HEK293T (cell line): Measurements from ENCODE around the gene SLC6A16.

ENCODE experiments used
- CTCF ChIA-PET: fragments of 350-600 bp; formaldehyde crosslinking; extraction: SDS; loops from one replicate; lab custom pipeline; 2021; ENCODE audit warnings: antibody characterized with exemption, inconsistent platforms; lab: Yijun Ruan, JAX
- POLR2A ChIA-PET: fragments of 350-600 bp; formaldehyde crosslinking; extraction: SDS; loops from one replicate; lab custom pipeline; 2020; ENCODE audit warnings: antibody characterized with exemption, inconsistent platforms; lab: Yijun Ruan, JAX
- DNase-seq: peaks from one replicate; pipeline ENCODE4 v3.0.0; 2012; ENCODE audit warnings: mixed read lengths; ENCODE audit errors: extremely low spot score
- ARNT ChIP-seq: fragments of 450-650 bp; IDR thresholded peaks from 2 replicates; pipeline ENCODE4 v1.6.1; 2017; ENCODE audit warnings: mild to moderate bottlenecking
- BHLHE40 ChIP-seq: fragments of 450-650 bp; IDR thresholded peaks from 2 replicates; pipeline ENCODE4 v1.6.1; 2016; ENCODE audit warnings: mild to moderate bottlenecking, moderate library complexity, borderline replicate concordance
- CTBP1 ChIP-seq: fragments of 450-650 bp; IDR thresholded peaks from 2 replicates; pipeline ENCODE4 v1.6.1; 2016; ENCODE audit warnings: borderline replicate concordance
- ELF4 ChIP-seq: fragments of 450-650 bp; IDR thresholded peaks from 2 replicates; pipeline ENCODE4 v1.6.1; 2017; ENCODE audit warnings: antibody characterized with exemption
- FOXA1 ChIP-seq: fragments of 450-650 bp; IDR thresholded peaks from 2 replicates; pipeline ENCODE4 v1.6.1; 2016; ENCODE audit warnings: mild to moderate bottlenecking
- FOXK2 ChIP-seq: fragments of 450-650 bp; IDR thresholded peaks from 2 replicates; pipeline ENCODE4 v1.6.1; 2016; ENCODE audit warnings: mild to moderate bottlenecking
- FOXM1 ChIP-seq: fragments of 450-650 bp; IDR thresholded peaks from 2 replicates; pipeline ENCODE4 v1.6.1; 2017; ENCODE audit warnings: mild to moderate bottlenecking, borderline replicate concordance
- HDGF ChIP-seq: fragments of 450-650 bp; IDR thresholded peaks from 2 replicates; pipeline ENCODE4 v1.6.1; 2017; ENCODE audit warnings: antibody characterized with exemption, borderline replicate concordance
- L3MBTL2 ChIP-seq: fragments of 450-650 bp; conservative IDR thresholded peaks from 2 replicates; pipeline ENCODE4 v1.6.1; 2016; ENCODE audit warnings: mild to moderate bottlenecking
- LEF1 ChIP-seq: fragments of 450-650 bp; IDR thresholded peaks from 2 replicates; pipeline ENCODE4 v1.6.1; 2017; ENCODE audit warnings: mild to moderate bottlenecking, borderline replicate concordance
- NFRKB ChIP-seq: fragments of 450-650 bp; IDR thresholded peaks from 2 replicates; pipeline ENCODE4 v1.6.1; 2016; ENCODE audit warnings: mild to moderate bottlenecking, moderate library complexity
- PKNOX1 ChIP-seq: fragments of 450-650 bp; IDR thresholded peaks from 2 replicates; pipeline ENCODE4 v1.6.1; 2016
- SP1 ChIP-seq: fragments of 450-650 bp; IDR thresholded peaks from 2 replicates; pipeline ENCODE4 v1.6.1; 2017
- SUZ12 ChIP-seq: fragments of 450-650 bp; IDR thresholded peaks from 2 replicates; pipeline ENCODE4 v1.6.1; 2016; ENCODE audit warnings: mild to moderate bottlenecking
- TARDBP ChIP-seq: fragments of 450-650 bp; IDR thresholded peaks from 2 replicates; pipeline ENCODE4 v1.6.1; 2016
- ZNF384 ChIP-seq: fragments of 450-650 bp; IDR thresholded peaks from 2 replicates; pipeline ENCODE4 v1.6.1; 2016

SLC6A16 gene

GRCh38 chr19:49249933-49250332 lies 75.1 kb downstream of the SLC6A16 start:
- DNase-seq, result no peak
- TF ChIP-seq CTBP1 (no peak), HDGF (no peak), L3MBTL2 (no peak), ELF4 (no peak), FOXK2 (no peak), ARNT (no peak), FOXM1 (no peak), NFRKB (no peak), TARDBP (no peak), SUZ12 (no peak), ZNF384 (no peak), SP1 (no peak), BHLHE40 (no peak), FOXA1 (no peak), LEF1 (no peak), PKNOX1 (no peak)
- POLR2A ChIA-PET, result no interaction called here
- CTCF ChIA-PET, result no interaction called here

GRCh38 chr19:49247676-49248075 lies 77.3 kb downstream of the SLC6A16 start:
- DNase-seq, result no peak
- TF ChIP-seq LEF1 (no peak), ZNF384 (no peak)
- POLR2A ChIA-PET, result no interaction called here
- CTCF ChIA-PET, result no interaction called here

- POLR2A ChIA-PET, result no interaction called here
- CTCF ChIA-PET, result interaction anchor here (0.7 kb wide), 1 partner anchor 57 kb away, joined by 4 read pairs; no protein-coding TSS in a partner anchor
Observed at GRCh38 chr19:49244256-49244655, 80.7 kb downstream of the SLC6A16 start.

GRCh38 chr19:49243726-49244125 lies 81.3 kb downstream of the SLC6A16 start:
- CTCF ChIA-PET, result interaction anchor here (0.7 to 1.0 kb wide), 2 partner anchors 57 to 119 kb away, joined by 3 to 4 read pairs; no protein-coding TSS in a partner anchor
- TF ChIP-seq LEF1, result no peak
- no peak for DNase-seq
- POLR2A ChIA-PET, result no interaction called here

More at GRCh38 chr19:49244256-49244655, 80.7 kb downstream of the SLC6A16 start:
- TF ChIP-seq FOXK2 (no peak), NFRKB (no peak), SUZ12 (no peak), LEF1 (no peak), FOXM1 (no peak)
- no peak for DNase-seq

GRCh38 chr19:49243129-49243528 lies 81.9 kb downstream of the SLC6A16 start:
- TF ChIP-seq BHLHE40, result no peak
- ChIA-PET POLR2A (no interaction called here), CTCF (interaction anchor here (1.0 kb wide), 1 partner anchor 118 kb away, joined by 3 read pairs; no protein-coding TSS in a partner anchor)
- no peak for DNase-seq

- ChIA-PET POLR2A (no interaction called here), CTCF (interaction anchor here (0.6 to 0.8 kb wide), 2 partner anchors 55 to 95 kb away, joined by 3 read pairs; no protein-coding TSS in a partner anchor)
- TF ChIP-seq ELF4 (no peak), ZNF384 (0 out of 2 replicates have a peak, but pooled peaks have one; percentile 11), HDGF (no peak), FOXA1 (no peak), FOXM1 (no peak)
- no peak for DNase-seq
Observed at GRCh38 chr19:49241769-49242168, 83.2 kb downstream of the SLC6A16 start.
